Renal cortex interstitium (tissue), 11 donors: ENCODE measurements around the gene RNF130. TPM values are rescaled to one million over a fixed set of nuclear protein-coding genes. Genes with fewer than 3 reads are reported as not detected.
"Not testable (repeated sequence)": the region's sequence is repeated elsewhere in the genome, so short reads cannot be mapped to it uniquely, and the experiment has no call there.

ENCODE experiments used
- DNase-seq, 11 donors: peaks; one replicate each; pipeline ENCODE4 v3.0.0-alpha.2; 2013; ENCODE audit warnings: low read depth in 9 of 11, low spot score in 4 of 11; ENCODE audit errors: extremely low read depth in 1 of 11
- polyA plus RNA-seq, 3 donors: library from polyadenylated mRNA; unstranded; fragments of 120-200 nt; gene quantifications; one replicate each; pipeline ENCODE4 v1.2.1, GENCODE V29; 2013; ENCODE audit not compliant: insufficient read length in 3 of 3

Gene RNF130
- polyA plus RNA-seq, 3 donors = 66.5 to 70.2 (median 68.9) TPM

- DNase-seq = peak in 1 of 11 donors; percentile 21
Measured at GRCh38 chr5:180006141-180006540, 65.4 kb downstream of the RNF130 start.

GRCh38 chr5:180003127-180003526, 68.4 kb downstream of the RNF130 start:
- no peak for DNase-seq

- DNase-seq = no peak
Measured at GRCh38 chr5:180001742-180002141, 69.8 kb downstream of the RNF130 start.

- DNase-seq = no peak
Measured at GRCh38 chr5:180001136-180001535, 70.4 kb downstream of the RNF130 start.

GRCh38 chr5:179998485-179998884, 73.1 kb downstream of the RNF130 start:
- no peak for DNase-seq

GRCh38 chr5:179994583-179995323, 76.8 kb downstream of the RNF130 start:
- no peak for DNase-seq

GRCh38 chr5:179992855-179993254, 78.7 kb downstream of the RNF130 start:
- not testable (repeated sequence) for DNase-seq

GRCh38 chr5:179991106-179991505, 80.5 kb downstream of the RNF130 start:
- no peak for DNase-seq

- DNase-seq = not testable (repeated sequence)
Measured at GRCh38 chr5:179990525-179990924, 81.0 kb downstream of the RNF130 start.

GRCh38 chr5:179986328-179986727, 85.2 kb downstream of the RNF130 start:
- no peak for DNase-seq

- DNase-seq = no peak
Measured at GRCh38 chr5:179981636-179982035, 89.9 kb downstream of the RNF130 start.

- no peak for DNase-seq
Measured at GRCh38 chr5:179980767-179981166, 90.8 kb downstream of the RNF130 start.

- DNase-seq = no peak
Measured at GRCh38 chr5:179978792-179979191, 92.8 kb downstream of the RNF130 start.

GRCh38 chr5:179975713-179976134, 95.8 kb downstream of the RNF130 start:
- DNase-seq = no peak

GRCh38 chr5:179974946-179975712, 96.4 kb downstream of the RNF130 start:
- DNase-seq = peak in 7 of 11 donors; percentile 18 to 43 (median 29)

- no peak for DNase-seq
Measured at GRCh38 chr5:179974246-179974945, 97.2 kb downstream of the RNF130 start.

GRCh38 chr5:179973391-179973790, 98.2 kb downstream of the RNF130 start:
- no peak for DNase-seq

- no peak for DNase-seq
Measured at GRCh38 chr5:179969110-179969509, 102.4 kb downstream of the RNF130 start.

GRCh38 chr5:179967489-179967888, 104.1 kb downstream of the RNF130 start:
- peak in 1 of 11 donors; percentile 9 for DNase-seq

GRCh38 chr5:179964015-179964414, 107.5 kb downstream of the RNF130 start:
- DNase-seq = no peak
